Osteocyte (in vitro differentiated cells): ENCODE measurements around the gene ZNF536. TPM values are rescaled to one million over a fixed set of nuclear protein-coding genes. Genes with fewer than 3 reads are reported as not detected.

Source experiments
- DNase-seq: peaks from one replicate; pipeline ENCODE4 v3.0.0; 2021; ENCODE audit warnings: mixed read lengths; ENCODE audit not compliant: unreplicated experiment; ENCODE audit errors: extremely low spot score
- H3K27ac Mint-ChIP-seq: one replicate; pipeline ENCODE4 v1.8.0; 2021; ENCODE audit warnings: mild to moderate bottlenecking, mixed read lengths; ENCODE audit not compliant: unreplicated experiment
- H3K27me3 Mint-ChIP-seq: one replicate; pipeline ENCODE4 v1.8.0; 2021; ENCODE audit warnings: mixed read lengths; ENCODE audit not compliant: unreplicated experiment
- H3K36me3 Mint-ChIP-seq: one replicate; pipeline ENCODE4 v1.8.0; 2021; ENCODE audit warnings: mixed read lengths; ENCODE audit not compliant: unreplicated experiment
- H3K4me1 Mint-ChIP-seq: one replicate; pipeline ENCODE4 v1.8.0; 2021; ENCODE audit warnings: mixed read lengths; ENCODE audit not compliant: unreplicated experiment
- H3K4me3 Mint-ChIP-seq: one replicate; pipeline ENCODE4 v1.8.0; 2021; ENCODE audit warnings: mild to moderate bottlenecking, moderate library complexity, mixed read lengths; ENCODE audit not compliant: unreplicated experiment
- H3K9me3 Mint-ChIP-seq: one replicate; pipeline ENCODE4 v1.8.0; 2021; ENCODE audit warnings: mixed read lengths; ENCODE audit not compliant: unreplicated experiment
- total RNA-seq: library from RNA; stranded (reverse); gene quantifications from 2 replicates; pipeline ENCODE4 v1.2.1, GENCODE V29; 2021
- TF ChIP-seq, protein P1 (sequence below): fragments of 200-600 bp; sonication (generic); IDR thresholded peaks from 2 replicates; pipeline ENCODE4 v1.5.0; 2021; ENCODE audit warnings: antibody characterized with exemption, mild to moderate bottlenecking, moderate library complexity

The ZNF536 gene
- total RNA-seq, 1 donor from 2014 or later = not detected

DNA sequence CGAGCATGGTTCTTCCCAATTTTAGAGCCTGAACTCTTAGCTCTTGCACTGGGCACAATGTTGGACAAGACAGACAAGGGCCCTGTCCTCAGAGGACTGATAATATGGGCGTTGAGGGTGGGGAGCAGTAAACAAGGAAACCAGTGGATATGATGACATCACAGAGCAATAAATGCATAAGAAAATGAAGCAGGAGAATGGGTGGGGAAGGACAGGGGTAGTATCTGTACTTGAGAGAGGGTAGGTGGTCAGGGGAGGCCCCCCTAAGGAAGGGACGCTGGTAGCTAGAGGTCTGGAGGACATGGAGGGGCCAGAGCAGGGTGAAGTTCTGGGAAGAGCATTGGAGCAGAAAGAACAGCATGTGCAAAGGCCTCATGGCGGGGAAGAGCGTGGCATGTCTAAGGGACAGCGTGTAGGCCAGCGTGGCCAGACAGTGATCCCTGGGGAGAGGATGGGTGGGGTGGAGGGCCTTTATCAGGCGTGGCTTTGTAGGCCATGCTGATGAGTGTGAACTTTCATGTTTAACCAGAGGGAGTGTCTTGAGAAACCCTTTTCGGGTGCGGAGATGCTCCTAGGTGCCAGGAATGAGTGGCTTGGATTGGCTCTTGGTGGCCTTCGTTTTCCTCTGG is 15.1 kb upstream of the ZNF536 start:
- no peaks in the 10 kb centered on the region for H3K36me3 Mint-ChIP-seq
- H3K27ac Mint-ChIP-seq = no peak overlapping the region
- no peaks in the 10 kb centered on the region for H3K27me3 Mint-ChIP-seq
- DNase-seq = no peak
- no peaks in the 10 kb centered on the region for H3K4me1 Mint-ChIP-seq
- H3K4me3 Mint-ChIP-seq = no peak overlapping the region
- peaks cover 11% of the 10 kb centered on the region for H3K9me3 Mint-ChIP-seq
- TF ChIP-seq, protein P1, sequence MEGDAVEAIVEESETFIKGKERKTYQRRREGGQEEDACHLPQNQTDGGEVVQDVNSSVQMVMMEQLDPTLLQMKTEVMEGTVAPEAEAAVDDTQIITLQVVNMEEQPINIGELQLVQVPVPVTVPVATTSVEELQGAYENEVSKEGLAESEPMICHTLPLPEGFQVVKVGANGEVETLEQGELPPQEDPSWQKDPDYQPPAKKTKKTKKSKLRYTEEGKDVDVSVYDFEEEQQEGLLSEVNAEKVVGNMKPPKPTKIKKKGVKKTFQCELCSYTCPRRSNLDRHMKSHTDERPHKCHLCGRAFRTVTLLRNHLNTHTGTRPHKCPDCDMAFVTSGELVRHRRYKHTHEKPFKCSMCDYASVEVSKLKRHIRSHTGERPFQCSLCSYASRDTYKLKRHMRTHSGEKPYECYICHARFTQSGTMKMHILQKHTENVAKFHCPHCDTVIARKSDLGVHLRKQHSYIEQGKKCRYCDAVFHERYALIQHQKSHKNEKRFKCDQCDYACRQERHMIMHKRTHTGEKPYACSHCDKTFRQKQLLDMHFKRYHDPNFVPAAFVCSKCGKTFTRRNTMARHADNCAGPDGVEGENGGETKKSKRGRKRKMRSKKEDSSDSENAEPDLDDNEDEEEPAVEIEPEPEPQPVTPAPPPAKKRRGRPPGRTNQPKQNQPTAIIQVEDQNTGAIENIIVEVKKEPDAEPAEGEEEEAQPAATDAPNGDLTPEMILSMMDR = no peak

DNA sequence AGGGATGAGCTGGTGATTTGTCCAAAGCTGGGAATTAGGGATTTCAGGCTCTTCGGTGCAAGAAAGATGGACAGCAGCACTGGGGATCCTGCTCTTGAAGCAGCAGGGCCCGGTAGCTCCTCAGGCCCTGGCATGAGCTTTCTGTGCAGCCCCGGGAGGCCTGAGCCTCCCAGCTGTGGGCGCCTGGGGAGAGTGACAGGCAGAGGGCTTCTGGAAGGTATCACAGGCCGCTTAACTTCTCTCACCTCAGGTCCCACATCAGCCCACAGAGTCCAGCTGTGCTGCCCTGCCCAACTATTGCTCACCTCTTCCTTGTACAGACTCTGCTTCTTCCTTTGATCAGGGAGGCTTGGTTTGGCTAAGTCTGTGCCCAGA is 14.6 kb upstream of the ZNF536 start:
- peaks cover 11% of the 10 kb centered on the region for H3K9me3 Mint-ChIP-seq
- H3K36me3 Mint-ChIP-seq = no peaks in the 10 kb centered on the region
- H3K4me3 Mint-ChIP-seq = no peak overlapping the region
- TF ChIP-seq, protein P1 = no peak
- no peak overlapping the region for H3K27ac Mint-ChIP-seq
- no peak for DNase-seq
- no peaks in the 10 kb centered on the region for H3K27me3 Mint-ChIP-seq
- no peaks in the 10 kb centered on the region for H3K4me1 Mint-ChIP-seq

DNA sequence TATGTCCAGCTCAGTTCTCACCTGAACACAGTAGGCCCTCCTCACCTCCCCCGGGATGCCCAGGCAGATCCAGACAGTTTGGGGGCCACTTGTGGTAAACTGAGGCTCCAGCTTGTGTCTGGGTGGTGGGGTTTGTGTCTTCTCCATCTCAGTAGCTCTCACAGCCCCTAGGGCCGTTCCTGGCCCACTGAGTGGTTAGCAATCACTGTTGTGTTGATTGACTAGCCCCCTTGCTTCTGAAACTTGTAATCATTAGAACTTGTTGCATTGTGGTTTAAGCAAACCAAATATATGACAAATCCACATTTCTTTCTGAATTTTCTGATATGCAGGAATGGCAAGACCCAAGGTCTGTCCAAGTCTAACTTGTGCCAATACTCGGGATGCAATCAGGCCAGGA is 13.9 kb upstream of the ZNF536 start:
- Mint-ChIP-seq H3K4me3 (no peak overlapping the region), H3K27ac (no peak overlapping the region), H3K9me3 (peaks cover 11% of the 10 kb centered on the region), H3K36me3 (no peaks in the 10 kb centered on the region), H3K27me3 (no peaks in the 10 kb centered on the region), H3K4me1 (no peaks in the 10 kb centered on the region)
- TF ChIP-seq, protein P1 = no peak
- DNase-seq = peak; percentile 73

DNA sequence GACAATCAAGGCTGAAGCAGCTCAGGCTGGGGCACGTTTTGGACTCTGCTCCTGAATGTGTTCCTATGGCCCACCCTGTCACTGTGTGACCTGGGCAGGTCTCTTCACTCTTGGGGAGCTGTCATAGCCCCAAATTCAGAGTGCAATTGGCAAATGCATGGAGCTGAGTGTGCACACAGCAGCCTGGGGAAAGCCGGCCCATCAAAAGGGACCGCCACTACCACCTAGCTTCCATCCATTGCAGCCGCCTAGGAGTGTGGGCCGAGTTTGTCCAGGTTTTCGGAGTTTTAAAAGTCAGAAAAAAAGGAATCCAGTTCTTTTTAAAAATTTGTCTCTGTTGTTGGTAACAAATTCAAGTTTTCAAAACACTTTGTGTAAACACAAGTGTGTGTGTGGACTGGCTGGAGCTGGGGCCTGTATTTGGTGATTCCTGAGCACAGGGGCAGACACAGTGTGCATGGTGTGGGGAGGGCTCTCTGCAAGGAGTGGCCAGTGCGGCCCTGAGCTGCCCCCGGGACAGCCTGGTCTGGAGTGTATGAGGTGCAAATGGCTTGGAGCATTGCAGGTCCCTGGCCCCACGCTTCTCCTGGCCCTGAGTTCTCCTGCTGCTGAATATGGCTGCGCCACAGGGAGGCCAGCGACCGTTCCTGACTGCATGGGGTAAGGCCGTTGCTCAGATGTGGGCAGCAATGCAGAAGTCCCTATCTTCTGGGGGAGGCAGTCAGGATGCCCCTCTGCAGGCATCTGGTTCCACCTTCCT is 13.2 kb upstream of the ZNF536 start:
- H3K27ac Mint-ChIP-seq = no peak overlapping the region
- peaks cover 11% of the 10 kb centered on the region for H3K9me3 Mint-ChIP-seq
- H3K27me3 Mint-ChIP-seq = no peaks in the 10 kb centered on the region
- TF ChIP-seq, protein P1 = no peak
- peak; percentile 74 for DNase-seq
- no peaks in the 10 kb centered on the region for H3K36me3 Mint-ChIP-seq
- H3K4me3 Mint-ChIP-seq = no peak overlapping the region
- no peaks in the 10 kb centered on the region for H3K4me1 Mint-ChIP-seq

DNA sequence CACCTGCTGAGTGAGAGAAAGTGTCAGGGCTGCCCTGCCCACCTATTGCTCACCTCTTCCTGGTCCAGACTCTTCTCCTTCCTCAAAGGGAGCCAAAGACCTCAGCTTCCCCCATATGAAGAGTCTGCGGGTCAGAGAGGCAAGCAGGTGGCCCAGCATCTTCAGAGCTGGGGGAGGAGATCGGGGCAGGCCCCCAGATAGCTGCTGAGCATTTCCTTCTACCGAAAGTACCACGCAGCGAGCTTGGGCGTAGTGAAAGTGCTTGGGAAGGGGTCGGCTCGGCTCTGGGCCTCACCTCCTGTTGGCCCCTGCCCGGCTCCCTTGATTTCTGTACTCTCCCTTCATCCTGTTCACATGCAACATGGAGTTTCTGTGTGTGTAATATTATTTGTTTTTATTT is 12.2 kb upstream of the ZNF536 start:
- peak; percentile 57 for DNase-seq
- TF ChIP-seq, protein P1 = no peak
- no peaks in the 10 kb centered on the region for H3K4me1 Mint-ChIP-seq
- H3K36me3 Mint-ChIP-seq = no peaks in the 10 kb centered on the region
- no peak overlapping the region for H3K4me3 Mint-ChIP-seq
- peaks cover 11% of the 10 kb centered on the region for H3K9me3 Mint-ChIP-seq
- no peak overlapping the region for H3K27ac Mint-ChIP-seq
- H3K27me3 Mint-ChIP-seq = no peaks in the 10 kb centered on the region
